ENCODE results near the gene NGFR.

Gene NGFR

GRCh38 chr17:49518346-49519078 is 23.4 kb downstream of the NGFR start:
- DNase-seq = no peak

- DNase-seq = no peak
Observed at GRCh38 chr17:49519781-49520180, 24.7 kb downstream of the NGFR start.

GRCh38 chr17:49520386-49521087 is 25.4 kb downstream of the NGFR start:
- no peak for DNase-seq

- no peak for DNase-seq
Observed at GRCh38 chr17:49521088-49521450, 26.0 kb downstream of the NGFR start.

- DNase-seq = no peak
Observed at GRCh38 chr17:49521471-49522356, 26.6 kb downstream of the NGFR start.

- DNase-seq = no peak
Observed at GRCh38 chr17:49522357-49522890, 27.3 kb downstream of the NGFR start.

- no peak for DNase-seq
Observed at GRCh38 chr17:49523196-49523595, 28.1 kb downstream of the NGFR start.

- DNase-seq = no peak
Observed at GRCh38 chr17:49523706-49524472, 28.8 kb downstream of the NGFR start.

GRCh38 chr17:49524473-49525359 is 29.6 kb downstream of the NGFR start:
- DNase-seq = no peak

- no peak for DNase-seq
Observed at GRCh38 chr17:49525831-49526741, 31.0 kb downstream of the NGFR start.

GRCh38 chr17:49527927-49528651 is 33.0 kb downstream of the NGFR start:
- DNase-seq = no peak

GRCh38 chr17:49528966-49529365 is 33.9 kb downstream of the NGFR start:
- DNase-seq = no peak

- DNase-seq = no peak
Observed at GRCh38 chr17:49530118-49530517, 35.0 kb downstream of the NGFR start.

- no peak for DNase-seq
Observed at GRCh38 chr17:49543860-49544259, 48.8 kb downstream of the NGFR start.

- no peak for DNase-seq
Observed at GRCh38 chr17:49545007-49545660, 50.0 kb downstream of the NGFR start.

GRCh38 chr17:49545806-49546545 is 50.9 kb downstream of the NGFR start:
- no peak for DNase-seq

- DNase-seq = no peak
Observed at GRCh38 chr17:49546546-49547535, 51.7 kb downstream of the NGFR start.

Data from NCI-H187 treated with DMSO at 0.1 percent for 48 hours (cell line).